ENCODE data around the gene FOXJ3.

The FOXJ3 gene

GRCh38 chr1:42239555-42239954 is 95.5 kb downstream of the FOXJ3 start:
- Histone ChIP-seq H3K9ac (ENCODE audit: low read depth, low read length) (no peak overlapping the region), H3K27me3 (ENCODE audit: control insufficient read depth, insufficient read depth, low read length) (no peaks in the 10 kb centered on the region), H3K36me3 (ENCODE audit: insufficient read depth, low read length) (no peaks in the 10 kb centered on the region), H3K4me2 (ENCODE audit: low read length) (no peak overlapping the region), H3K4me1 (ENCODE audit: control insufficient read depth, insufficient read depth, low read length) (no peaks in the 10 kb centered on the region), H3K4me3 (ENCODE audit: low read length) (no peak overlapping the region), H3K9me3 (replicated peaks; ENCODE audit: low read length) (no peaks in the 10 kb centered on the region)

DNA sequence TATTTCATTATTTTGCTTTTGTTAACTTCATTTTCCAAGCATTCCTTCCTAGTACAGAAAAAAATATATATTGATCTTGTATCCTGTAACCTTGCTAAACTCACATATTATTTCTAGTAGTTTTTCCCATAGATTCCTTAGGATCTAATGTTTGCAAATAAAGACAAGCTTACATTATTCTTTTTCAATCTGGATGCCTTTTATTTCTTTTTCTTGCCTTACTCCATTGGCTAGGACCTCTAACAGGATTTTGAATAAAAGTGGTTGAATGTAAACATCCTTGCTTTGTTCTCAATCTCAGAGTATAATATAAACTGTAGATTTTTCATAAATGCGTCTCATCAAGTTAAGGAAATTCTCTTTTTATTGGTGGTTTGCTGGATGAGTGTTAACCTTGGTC is 96.0 kb downstream of the FOXJ3 start:
- Histone ChIP-seq H3K9ac (ENCODE audit: low read depth, low read length) (no peak overlapping the region), H3K9me3 (replicated peaks; ENCODE audit: low read length) (no peaks in the 10 kb centered on the region), H3K36me3 (ENCODE audit: insufficient read depth, low read length) (no peaks in the 10 kb centered on the region), H3K27me3 (ENCODE audit: control insufficient read depth, insufficient read depth, low read length) (no peaks in the 10 kb centered on the region), H3K4me3 (ENCODE audit: low read length) (no peak overlapping the region), H3K4me2 (ENCODE audit: low read length) (no peak overlapping the region), H3K4me1 (ENCODE audit: control insufficient read depth, insufficient read depth, low read length) (no peaks in the 10 kb centered on the region)

GRCh38 chr1:42231253-42231652 is 103.8 kb downstream of the FOXJ3 start:
- Histone ChIP-seq H3K4me3 (ENCODE audit: low read length) (no peak overlapping the region), H3K4me2 (ENCODE audit: low read length) (no peak overlapping the region), H3K4me1 (ENCODE audit: control insufficient read depth, insufficient read depth, low read length) (peaks cover 7% of the 10 kb centered on the region), H3K9ac (ENCODE audit: low read depth, low read length) (no peak overlapping the region), H3K9me3 (replicated peaks; ENCODE audit: low read length) (no peaks in the 10 kb centered on the region), H3K27me3 (ENCODE audit: control insufficient read depth, insufficient read depth, low read length) (no peaks in the 10 kb centered on the region), H3K36me3 (ENCODE audit: insufficient read depth, low read length) (no peaks in the 10 kb centered on the region)

DNA sequence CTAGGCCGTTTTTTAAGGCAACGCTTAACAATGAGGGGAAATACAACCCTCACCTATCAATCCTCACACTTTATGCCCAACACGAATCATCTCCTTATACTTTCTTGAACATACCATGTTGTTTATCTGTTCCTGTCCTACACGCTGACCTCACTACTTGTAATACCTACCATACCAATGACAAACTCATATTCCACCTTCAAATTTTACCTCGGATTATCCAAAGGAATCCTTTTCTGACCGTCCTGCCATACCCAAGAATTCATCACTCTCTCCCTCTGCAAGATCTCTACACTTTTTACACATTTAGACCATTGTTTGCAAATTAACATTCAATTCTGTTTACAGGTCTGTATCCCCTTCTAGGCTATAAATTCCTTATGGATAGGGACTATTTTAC is 106.1 kb downstream of the FOXJ3 start:
- no peaks in the 10 kb centered on the region for H3K9me3 ChIP-seq (replicated peaks; ENCODE audit: low read length)
- peaks cover 12% of the 10 kb centered on the region for H3K4me1 ChIP-seq (ENCODE audit: control insufficient read depth, insufficient read depth, low read length)
- H3K36me3 ChIP-seq (ENCODE audit: insufficient read depth, low read length): no peaks in the 10 kb centered on the region
- H3K9ac ChIP-seq (ENCODE audit: low read depth, low read length): no peak overlapping the region
- no peak overlapping the region for H3K4me2 ChIP-seq (ENCODE audit: low read length)
- H3K27me3 ChIP-seq (ENCODE audit: control insufficient read depth, insufficient read depth, low read length): no peaks in the 10 kb centered on the region
- no peak overlapping the region for H3K4me3 ChIP-seq (ENCODE audit: low read length)

DNA sequence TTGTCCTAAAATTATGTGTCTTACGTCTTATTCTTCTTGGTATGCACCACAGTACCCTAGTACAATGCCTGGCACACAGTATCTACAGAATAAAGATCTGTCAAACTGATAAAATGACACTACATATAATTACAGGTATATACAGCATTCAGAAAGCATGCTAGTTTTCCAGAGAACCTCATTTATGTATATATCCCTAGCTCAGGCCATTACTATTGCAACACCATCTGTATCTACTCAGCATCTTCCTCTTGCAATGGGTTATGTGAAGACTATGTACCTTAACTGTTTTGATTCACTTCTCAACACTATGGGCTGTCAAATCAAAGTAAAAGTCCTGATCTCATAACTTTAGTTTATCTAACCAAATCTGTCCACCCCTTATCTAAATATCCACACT is 112.0 kb downstream of the FOXJ3 start:
- Histone ChIP-seq H3K4me1 (ENCODE audit: control insufficient read depth, insufficient read depth, low read length) (peaks cover 15% of the 10 kb centered on the region), H3K36me3 (ENCODE audit: insufficient read depth, low read length) (no peaks in the 10 kb centered on the region), H3K4me2 (ENCODE audit: low read length) (no peak overlapping the region), H3K27me3 (ENCODE audit: control insufficient read depth, insufficient read depth, low read length) (no peaks in the 10 kb centered on the region), H3K9me3 (replicated peaks; ENCODE audit: low read length) (no peaks in the 10 kb centered on the region), H3K9ac (ENCODE audit: low read depth, low read length) (no peak overlapping the region), H3K4me3 (ENCODE audit: low read length) (no peak overlapping the region)

DNA sequence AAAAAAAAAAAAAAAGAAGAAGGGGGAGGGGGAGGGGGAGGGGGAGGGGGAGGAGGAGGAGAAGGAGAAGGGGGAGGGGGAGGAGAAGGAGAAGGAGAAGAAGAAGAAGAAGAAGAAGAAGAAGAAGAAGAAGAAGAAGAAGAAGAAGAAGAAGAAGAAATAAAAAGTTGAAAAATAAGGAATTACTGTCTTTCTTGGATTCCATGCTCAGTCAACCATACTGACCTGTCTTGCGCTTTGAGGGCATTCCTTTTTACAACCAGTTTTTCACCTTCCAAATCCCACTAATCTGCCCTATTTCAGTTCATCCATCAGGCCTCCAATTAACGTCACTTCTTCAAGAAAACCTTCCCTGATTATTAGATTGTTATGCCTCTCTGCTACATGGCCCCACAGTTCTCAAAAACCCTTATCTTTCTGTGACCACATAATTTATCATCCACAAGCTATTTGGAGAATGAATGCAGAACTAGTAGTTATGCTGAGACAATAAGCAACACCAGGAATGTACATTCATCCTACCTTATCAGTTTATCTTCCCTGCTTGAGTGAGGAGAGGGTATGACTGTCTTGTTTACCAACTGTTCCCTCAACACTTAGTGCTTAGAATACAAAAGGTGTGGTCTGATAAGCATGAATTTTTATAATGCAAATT is 113.0 kb downstream of the FOXJ3 start:
- Histone ChIP-seq H3K9me3 (replicated peaks; ENCODE audit: low read length) (no peaks in the 10 kb centered on the region), H3K4me3 (ENCODE audit: low read length) (no peak overlapping the region), H3K36me3 (ENCODE audit: insufficient read depth, low read length) (no peaks in the 10 kb centered on the region), H3K9ac (ENCODE audit: low read depth, low read length) (no peak overlapping the region), H3K27me3 (ENCODE audit: control insufficient read depth, insufficient read depth, low read length) (no peaks in the 10 kb centered on the region), H3K4me2 (ENCODE audit: low read length) (no peak overlapping the region), H3K4me1 (ENCODE audit: control insufficient read depth, insufficient read depth, low read length) (peaks cover 15% of the 10 kb centered on the region)

DNA sequence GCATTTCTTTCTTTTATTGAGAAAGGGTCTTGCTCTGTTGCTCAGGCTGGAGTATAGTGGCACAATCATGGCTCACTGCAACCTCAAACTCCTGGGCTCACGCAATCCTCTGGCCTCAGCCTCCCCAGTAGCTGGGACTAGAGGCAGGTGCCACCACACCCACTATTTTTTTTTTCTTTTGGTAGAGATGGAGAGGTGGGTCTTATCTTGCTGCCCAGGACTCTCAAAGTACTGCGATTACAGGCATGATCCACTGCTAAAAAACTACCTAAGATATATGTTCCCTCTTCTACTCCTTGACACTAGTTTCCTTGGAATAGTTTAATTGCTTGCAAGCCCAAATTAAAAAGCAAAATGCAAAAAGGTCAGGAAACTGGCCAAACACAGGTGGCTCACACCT is 113.6 kb downstream of the FOXJ3 start:
- Histone ChIP-seq H3K36me3 (ENCODE audit: insufficient read depth, low read length) (no peaks in the 10 kb centered on the region), H3K9ac (ENCODE audit: low read depth, low read length) (no peak overlapping the region), H3K9me3 (replicated peaks; ENCODE audit: low read length) (no peaks in the 10 kb centered on the region), H3K4me3 (ENCODE audit: low read length) (no peak overlapping the region), H3K4me2 (ENCODE audit: low read length) (no peak overlapping the region), H3K27me3 (ENCODE audit: control insufficient read depth, insufficient read depth, low read length) (no peaks in the 10 kb centered on the region), H3K4me1 (ENCODE audit: control insufficient read depth, insufficient read depth, low read length) (peaks cover 9% of the 10 kb centered on the region)

- no peak overlapping the region for H3K9ac ChIP-seq (ENCODE audit: low read depth, low read length)
- no peak overlapping the region for H3K4me2 ChIP-seq (ENCODE audit: low read length)
- H3K4me1 ChIP-seq (ENCODE audit: control insufficient read depth, insufficient read depth, low read length): peaks cover 8% of the 10 kb centered on the region
- no peaks in the 10 kb centered on the region for H3K36me3 ChIP-seq (ENCODE audit: insufficient read depth, low read length)
- no peaks in the 10 kb centered on the region for H3K27me3 ChIP-seq (ENCODE audit: control insufficient read depth, insufficient read depth, low read length)
- no peak overlapping the region for H3K4me3 ChIP-seq (ENCODE audit: low read length)
- H3K9me3 ChIP-seq (replicated peaks; ENCODE audit: low read length): no peaks in the 10 kb centered on the region
Measured at GRCh38 chr1:42219627-42220026, 115.4 kb downstream of the FOXJ3 start.

- H3K4me1 ChIP-seq (ENCODE audit: control insufficient read depth, insufficient read depth, low read length): peaks cover 43% of the 10 kb centered on the region
- H3K36me3 ChIP-seq (ENCODE audit: insufficient read depth, low read length): no peaks in the 10 kb centered on the region
- H3K27me3 ChIP-seq (ENCODE audit: control insufficient read depth, insufficient read depth, low read length): no peaks in the 10 kb centered on the region
- no peak overlapping the region for H3K4me3 ChIP-seq (ENCODE audit: low read length)
- no peaks in the 10 kb centered on the region for H3K9me3 ChIP-seq (replicated peaks; ENCODE audit: low read length)
- H3K9ac ChIP-seq (ENCODE audit: low read depth, low read length): no peak overlapping the region
- peak overlapping the region; percentile 21 for H3K4me2 ChIP-seq (ENCODE audit: low read length)
Measured at GRCh38 chr1:42214447-42214871, 120.6 kb downstream of the FOXJ3 start.

DNA sequence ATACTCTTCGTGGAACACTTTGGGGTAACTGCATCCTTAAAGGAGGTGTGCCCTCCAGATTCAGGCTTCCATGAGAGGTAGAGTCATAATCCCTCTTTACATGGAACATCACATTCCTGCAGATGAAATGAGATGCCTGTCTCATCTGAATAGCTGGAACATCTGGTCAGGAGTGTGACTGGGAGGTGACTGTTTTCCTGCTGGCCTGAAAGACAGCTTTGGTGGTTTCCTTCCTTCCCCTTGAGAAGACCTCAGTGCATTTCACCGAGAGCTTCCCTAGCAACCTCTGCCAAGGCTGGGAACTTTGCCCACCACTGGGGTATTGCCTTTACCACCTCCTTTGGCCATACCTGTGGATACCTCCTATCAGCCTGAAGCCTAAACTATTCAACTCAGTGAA is 123.8 kb downstream of the FOXJ3 start:
- no peak overlapping the region for H3K9ac ChIP-seq (ENCODE audit: low read depth, low read length)
- H3K36me3 ChIP-seq (ENCODE audit: insufficient read depth, low read length): no peaks in the 10 kb centered on the region
- H3K9me3 ChIP-seq (replicated peaks; ENCODE audit: low read length): no peaks in the 10 kb centered on the region
- H3K27me3 ChIP-seq (ENCODE audit: control insufficient read depth, insufficient read depth, low read length): no peaks in the 10 kb centered on the region
- peaks cover 46% of the 10 kb centered on the region for H3K4me1 ChIP-seq (ENCODE audit: control insufficient read depth, insufficient read depth, low read length)
- H3K4me2 ChIP-seq (ENCODE audit: low read length): no peak overlapping the region
- no peak overlapping the region for H3K4me3 ChIP-seq (ENCODE audit: low read length)

DNA sequence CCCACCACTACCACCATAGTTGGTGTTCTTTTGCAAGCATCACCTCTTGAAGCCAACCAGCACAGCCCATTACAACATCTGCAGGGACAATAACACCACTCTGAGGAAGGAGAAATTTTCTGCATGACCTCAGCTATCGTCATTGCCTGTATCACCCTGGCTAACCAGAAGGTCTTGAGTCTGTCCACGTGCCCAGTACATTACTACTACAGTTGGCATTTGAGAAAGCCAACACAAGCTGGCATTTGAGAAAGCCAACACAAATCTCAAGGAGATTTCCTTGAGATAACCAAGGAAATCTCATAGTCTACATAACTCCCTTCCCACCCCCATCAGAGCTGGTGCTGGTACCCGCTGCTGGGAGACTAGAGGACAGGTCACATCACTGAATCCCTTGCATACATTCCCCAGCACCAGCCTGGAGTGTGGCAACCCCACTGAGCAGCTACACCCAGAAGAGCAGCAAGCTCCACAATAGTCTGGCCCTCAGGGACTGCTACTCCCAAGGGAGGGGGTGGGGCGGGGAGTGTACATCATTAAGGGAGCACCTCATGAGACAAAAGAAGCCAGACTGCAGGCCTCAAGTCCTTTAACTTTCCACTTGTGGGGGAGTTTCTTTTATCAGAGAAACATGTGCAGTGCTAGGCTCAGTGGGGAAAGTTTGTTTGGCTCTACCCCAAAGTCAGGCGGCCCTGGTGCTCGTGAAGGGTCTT is 124.5 kb downstream of the FOXJ3 start:
- H3K36me3 ChIP-seq (ENCODE audit: insufficient read depth, low read length): no peaks in the 10 kb centered on the region
- no peak overlapping the region for H3K9ac ChIP-seq (ENCODE audit: low read depth, low read length)
- no peaks in the 10 kb centered on the region for H3K27me3 ChIP-seq (ENCODE audit: control insufficient read depth, insufficient read depth, low read length)
- no peak overlapping the region for H3K4me2 ChIP-seq (ENCODE audit: low read length)
- no peaks in the 10 kb centered on the region for H3K9me3 ChIP-seq (replicated peaks; ENCODE audit: low read length)
- no peak overlapping the region for H3K4me3 ChIP-seq (ENCODE audit: low read length)
- H3K4me1 ChIP-seq (ENCODE audit: control insufficient read depth, insufficient read depth, low read length): peaks cover 46% of the 10 kb centered on the region
